HG03097 (cell line): ENCODE data around the gene CHCHD6.

ENCODE experiments used
- ATAC-seq: cut with Tn5 transposase; IDR thresholded peaks from one replicate; pipeline ENCODE4 v1.9.1; 2021; ENCODE audit not compliant: unreplicated experiment, low FRiP score

The CHCHD6 gene

GRCh38 chr3:126668450-126669401 lies 35.3 kb upstream of the CHCHD6 start:
- ATAC-seq, result no peak

- ATAC-seq, result no peak
These were observed 32.5 kb upstream of the CHCHD6 start for GRCh38 chr3:126671521-126671920.

GRCh38 chr3:126672340-126672739 lies 31.7 kb upstream of the CHCHD6 start:
- ATAC-seq, result no peak

- no peak for ATAC-seq
These were observed 31.3 kb upstream of the CHCHD6 start for GRCh38 chr3:126672741-126673140.

GRCh38 chr3:126676919-126677705 lies 26.9 kb upstream of the CHCHD6 start:
- ATAC-seq, result no peak

- ATAC-seq, result no peak
These were observed 26.1 kb upstream of the CHCHD6 start for GRCh38 chr3:126677862-126678503.

GRCh38 chr3:126678693-126679317 lies 25.2 kb upstream of the CHCHD6 start:
- no peak for ATAC-seq

- ATAC-seq, result no peak
These were observed 24.7 kb upstream of the CHCHD6 start for GRCh38 chr3:126679318-126679751.

- no peak for ATAC-seq
These were observed 24.0 kb upstream of the CHCHD6 start for GRCh38 chr3:126679831-126680666.

GRCh38 chr3:126680667-126681055 lies 23.4 kb upstream of the CHCHD6 start:
- ATAC-seq, result no peak

- no peak for ATAC-seq
These were observed 22.0 kb upstream of the CHCHD6 start for GRCh38 chr3:126682009-126682408.

GRCh38 chr3:126683069-126683468 lies 21.0 kb upstream of the CHCHD6 start:
- ATAC-seq, result no peak

- ATAC-seq, result no peak
These were observed 19.8 kb upstream of the CHCHD6 start for GRCh38 chr3:126684218-126684751.

- ATAC-seq, result no peak
These were observed 19.0 kb upstream of the CHCHD6 start for GRCh38 chr3:126685021-126685420.

- no peak for ATAC-seq
These were observed 18.5 kb upstream of the CHCHD6 start for GRCh38 chr3:126685493-126685892.

GRCh38 chr3:126691765-126692164 lies 12.3 kb upstream of the CHCHD6 start:
- no peak for ATAC-seq

- ATAC-seq, result no peak
These were observed 11.2 kb upstream of the CHCHD6 start for GRCh38 chr3:126692858-126693257.

- ATAC-seq, result no peak
These were observed 10.1 kb upstream of the CHCHD6 start for GRCh38 chr3:126693921-126694320.

- no peak for ATAC-seq
These were observed 7.3 kb upstream of the CHCHD6 start for GRCh38 chr3:126696701-126697267.
